IPS-NIHi11 (cell line): Measurements from ENCODE around the gene UQCRHL.

ENCODE experiments used
- DNase-seq: peaks from one replicate; pipeline ENCODE4 v3.0.0; 2012; ENCODE audit warnings: mixed read lengths, low spot score

Gene UQCRHL

GRCh38 chr1:15758343-15758931, 49.0 kb downstream of the UQCRHL start, which contains the start of gene FBLIM1:
FBLIM1 (plus strand) TSS chr1:15758795; CDS start chr1:15764984, 6,189 bp downstream.
- DNase-seq, result peak; percentile 91

GRCh38 chr1:15757575-15758342, 49.7 kb downstream of the UQCRHL start:
- peak; percentile 55 for DNase-seq
